Panc1 (cell line): ENCODE data around the gene EDN2. TPM values are rescaled to one million over a fixed set of nuclear protein-coding genes. Genes with fewer than 3 reads are reported as not detected.

Source experiments
- total RNA-seq: library from RNA; stranded (reverse); gene quantifications from one replicate; pipeline ENCODE4 v1.2.1, GENCODE V29; 2021; ENCODE audit not compliant: unreplicated experiment

The EDN2 gene
- total RNA-seq, 1 experiment from 2014 or later = not detected

Other genes with a start within 250 kb of the EDN2 start
- 42.7 TPM for gene SCMH1, start 242.4 kb downstream of the EDN2 start, total RNA-seq
- 2.5 TPM for gene FOXO6, start 123.2 kb downstream of the EDN2 start, total RNA-seq